ENCODE measurements around the gene GPC6. TPM values are rescaled to one million over a fixed set of nuclear protein-coding genes. Genes with fewer than 3 reads are reported as not detected.

The GPC6 gene
- polyA plus RNA-seq, 2 of the 4 experiments (the other 2 are of a cell fraction) = 8.0 to 14.4 TPM

- no peak overlapping the region for H3K27ac ChIP-seq
- DNase-seq (ENCODE audit: low read depth in 1 of 2, low spot score in 1 of 2) = no peak
- TF ChIP-seq CBX2 (IDR thresholded peaks at IDR 0.05; ENCODE audit: borderline replicate concordance, low read depth) = no peak
- no peak for TF ChIP-seq HOXB13 (CRISPR knock-in tag; IDR thresholded peaks at IDR 0.05; ENCODE audit: low read depth)
- TF ChIP-seq HEYL (CRISPR knock-in tag; IDR thresholded peaks at IDR 0.05) = no peak
- TF ChIP-seq EP300 (IDR thresholded peaks at IDR 0.05) = no peak
- no peak for TF ChIP-seq RNF2 (IDR thresholded peaks at IDR 0.05; ENCODE audit: borderline replicate concordance, low read depth)
- no peak for TF ChIP-seq HOXB5 (CRISPR knock-in tag; IDR thresholded peaks at IDR 0.05)
- TF ChIP-seq BHLHE40 (IDR thresholded peaks at IDR 0.05; ENCODE audit: low read depth, low read length) = no peak
- TF ChIP-seq KDM1A (IDR thresholded peaks at IDR 0.05; ENCODE audit: low read depth) = no peak
- no peak for TF ChIP-seq RARB (CRISPR knock-in tag; IDR thresholded peaks at IDR 0.05)
- TF ChIP-seq REST (IDR thresholded peaks at IDR 0.05) = no peak
- no peak for TF ChIP-seq HMGXB4 (CRISPR knock-in tag; IDR thresholded peaks at IDR 0.05; ENCODE audit: borderline replicate concordance)
- TF ChIP-seq MAFK (IDR thresholded peaks at IDR 0.05; ENCODE audit: partially characterized antibody) = no peak
- no peak for TF ChIP-seq NPAS2 (CRISPR knock-in tag; IDR thresholded peaks at IDR 0.05; ENCODE audit: borderline replicate concordance)
- no peak for TF ChIP-seq HES2 (IDR thresholded peaks at IDR 0.05)
- TF ChIP-seq NFE2L2 (conservative IDR thresholded peaks at IDR 0.05; ENCODE audit: low read length) = no peak
- TF ChIP-seq ZSCAN20 (CRISPR knock-in tag; IDR thresholded peaks at IDR 0.05) = no peak
- TF ChIP-seq RAD21 (conservative IDR thresholded peaks at IDR 0.05 in 1 of 2, IDR thresholded peaks at IDR 0.05 in 1 of 2) = no peak
- TF ChIP-seq MYC (IDR thresholded peaks at IDR 0.05; ENCODE audit: borderline replicate concordance, low read length) = no peak
- no peak for TF ChIP-seq POLR2AphosphoS2 (conservative IDR thresholded peaks at IDR 0.05; ENCODE audit: low read length)
- no peak overlapping the region for H3K4me2 ChIP-seq
- H3K4me1 ChIP-seq = no peaks in the 10 kb centered on the region
- H3K9me3 ChIP-seq = no peaks in the 10 kb centered on the region
- ChIA-PET CTCF (interaction anchor here (0.7 kb wide), 1 partner anchor 912 kb away, joined by 3 read pairs; no protein-coding TSS in a partner anchor), POLR2A (no interaction called here)
- no peak overlapping the region for H3K4me3 ChIP-seq
- no peak for ATAC-seq
- FAIRE-seq = no peak
These were observed 223.6 kb downstream of the GPC6 start for GRCh38 chr13:93450191-93450621.

- Histone ChIP-seq H3K4me3 (no peak overlapping the region), H3K4me1 (no peaks in the 10 kb centered on the region), H3K27ac (no peak overlapping the region), H3K4me2 (no peak overlapping the region), H3K9me3 (no peaks in the 10 kb centered on the region)
- ChIA-PET CTCF (interaction anchor here (0.7 kb wide), 1 partner anchor 911 kb away, joined by 3 read pairs; no protein-coding TSS in a partner anchor), POLR2A (no interaction called here)
- no peak for ATAC-seq
- no peak for DNase-seq (ENCODE audit: low read depth in 1 of 2, low spot score in 1 of 2)
- TF ChIP-seq E2F6 (IDR thresholded peaks at IDR 0.05; ENCODE audit: borderline replicate concordance, low read depth) (no peak), SREBF2 (IDR thresholded peaks at IDR 0.05) (no peak), EHMT2 (IDR thresholded peaks at IDR 0.05; ENCODE audit: low read depth) (no peak), HDAC2 (IDR thresholded peaks at IDR 0.05) (no peak), NPAS2 (CRISPR knock-in tag; IDR thresholded peaks at IDR 0.05; ENCODE audit: borderline replicate concordance) (no peak), KDM5A (IDR thresholded peaks at IDR 0.05) (no peak), NFE2L2 (conservative IDR thresholded peaks at IDR 0.05; ENCODE audit: low read length) (no peak), HOXA7 (CRISPR knock-in tag; IDR thresholded peaks at IDR 0.05) (no peak), USF2 (IDR thresholded peaks at IDR 0.05) (no peak), SMC3 (IDR thresholded peaks at IDR 0.05) (no peak), PBX3 (IDR thresholded peaks at IDR 0.05) (no peak), PHF8 (IDR thresholded peaks at IDR 0.05; ENCODE audit: borderline replicate concordance, low read depth) (no peak), CHD2 (IDR thresholded peaks at IDR 0.05; ENCODE audit: low read length, partially characterized antibody) (no peak), ESRRA (IDR thresholded peaks at IDR 0.05; ENCODE audit: borderline replicate concordance, low read length) (no peak), POLR2AphosphoS2 (conservative IDR thresholded peaks at IDR 0.05; ENCODE audit: low read length) (no peak), MAFK (IDR thresholded peaks at IDR 0.05; ENCODE audit: partially characterized antibody) (no peak)
- FAIRE-seq = no peak
These were observed 224.2 kb downstream of the GPC6 start for GRCh38 chr13:93450761-93451160.

Data from A549 (cell line).